HG02884 (cell line): Measurements from ENCODE around the gene TMEM107.
"Not testable (repeated sequence)": the region's sequence is repeated elsewhere in the genome, so short reads cannot be mapped to it uniquely, and the experiment has no call there.

Experiments used
- ATAC-seq: cut with Tn5 transposase; IDR thresholded peaks from one replicate; pipeline ENCODE4 v1.9.1; 2021; ENCODE audit warnings: mild to moderate bottlenecking, moderate library complexity; ENCODE audit not compliant: unreplicated experiment

The TMEM107 gene

GRCh38 chr17:8189711-8190477 is 13.7 kb upstream of the TMEM107 start, which contains the start of gene BORCS6:
BORCS6 (minus strand) TSS chr17:8190180; CDS start chr17:8190140, 40 bp downstream.
- no peak for ATAC-seq

GRCh38 chr17:8189041-8189710 is 13.0 kb upstream of the TMEM107 start:
- no peak for ATAC-seq

GRCh38 chr17:8188263-8188839 is 12.2 kb upstream of the TMEM107 start:
- ATAC-seq, result no peak

- no peak for ATAC-seq
These were observed 11.5 kb upstream of the TMEM107 start for GRCh38 chr17:8187517-8188262.

GRCh38 chr17:8186787-8187516 is 10.8 kb upstream of the TMEM107 start:
- no peak for ATAC-seq

GRCh38 chr17:8186446-8186786 is 10.2 kb upstream of the TMEM107 start:
- no peak for ATAC-seq

- ATAC-seq, result no peak
These were observed 9.6 kb upstream of the TMEM107 start for GRCh38 chr17:8185582-8186445.

- no peak for ATAC-seq
These were observed 985 bp upstream of the TMEM107 start for GRCh38 chr17:8176998-8177731.

GRCh38 chr17:8175795-8176196 is 384 bp downstream of the TMEM107 start:
- ATAC-seq, result no peak

GRCh38 chr17:8173871-8174322 is 2.3 kb downstream of the TMEM107 start:
- no peak for ATAC-seq

- ATAC-seq, result peak; percentile 65
These were observed 2.9 kb downstream of the TMEM107 start for GRCh38 chr17:8173056-8173870.

GRCh38 chr17:8170186-8170585 is 6.0 kb downstream of the TMEM107 start:
- not testable (repeated sequence) for ATAC-seq

GRCh38 chr17:8167526-8167925 is 8.7 kb downstream of the TMEM107 start:
- no peak for ATAC-seq

GRCh38 chr17:8166731-8167130 is 9.4 kb downstream of the TMEM107 start:
- ATAC-seq, result no peak

GRCh38 chr17:8164815-8165131 is 11.4 kb downstream of the TMEM107 start:
- no peak for ATAC-seq

- no peak for ATAC-seq
These were observed 12.0 kb downstream of the TMEM107 start for GRCh38 chr17:8163978-8164814.
